GM15510 (cell line): ENCODE measurements around the gene ACOT8.

Experiments
- POLR2A ChIP-seq: IDR thresholded peaks from 3 replicates; pipeline ENCODE4 v1.6.1; 2011; ENCODE audit warnings: borderline replicate concordance; ENCODE audit not compliant: insufficient read length; ENCODE audit errors: extremely low read depth

Gene ACOT8

GRCh38 chr20:45801851-45802250 is 55.3 kb downstream of the ACOT8 start:
- TF ChIP-seq POLR2A: no peak

GRCh38 chr20:45798935-45799642 is 58.1 kb downstream of the ACOT8 start:
- TF ChIP-seq POLR2A: no peak

- no peak for TF ChIP-seq POLR2A
Observed at GRCh38 chr20:45796337-45797065, 60.7 kb downstream of the ACOT8 start.

- TF ChIP-seq POLR2A: no peak
Observed at GRCh38 chr20:45792317-45793118, 64.7 kb downstream of the ACOT8 start.
